ENCODE data around the gene ESR1.
"Not testable (repeated sequence)": the region's sequence is repeated elsewhere in the genome, so short reads cannot be mapped to it uniquely, and the experiment has no call there.

Gene ESR1

GRCh38 chr6:152057832-152058498, 250.5 kb downstream of the ESR1 start:
- DNase-seq = no peak

- DNase-seq = no peak
Observed at GRCh38 chr6:152059909-152060308, 252.4 kb downstream of the ESR1 start.

- DNase-seq = no peak
Observed at GRCh38 chr6:152062476-152062875, 255.0 kb downstream of the ESR1 start.

GRCh38 chr6:152063170-152063921, 255.9 kb downstream of the ESR1 start:
- no peak for DNase-seq

- no peak for DNase-seq
Observed at GRCh38 chr6:152068622-152069261, 261.3 kb downstream of the ESR1 start.

- DNase-seq = no peak
Observed at GRCh38 chr6:152070556-152070955, 263.1 kb downstream of the ESR1 start.

- no peak for DNase-seq
Observed at GRCh38 chr6:152071318-152071717, 263.8 kb downstream of the ESR1 start.

- DNase-seq = no peak
Observed at GRCh38 chr6:152071843-152072242, 264.4 kb downstream of the ESR1 start.

- not testable (repeated sequence) for DNase-seq
Observed at GRCh38 chr6:152076242-152076641, 268.8 kb downstream of the ESR1 start.

- no peak for DNase-seq
Observed at GRCh38 chr6:152078001-152078400, 270.5 kb downstream of the ESR1 start.

- DNase-seq = no peak
Observed at GRCh38 chr6:152078804-152079203, 271.3 kb downstream of the ESR1 start.

- no peak for DNase-seq
Observed at GRCh38 chr6:152085451-152085921, 278.0 kb downstream of the ESR1 start.

- no peak for DNase-seq
Observed at GRCh38 chr6:152086223-152086873, 278.9 kb downstream of the ESR1 start.

GRCh38 chr6:152087096-152087495, 279.6 kb downstream of the ESR1 start:
- DNase-seq = no peak

GRCh38 chr6:152087701-152088100, 280.2 kb downstream of the ESR1 start:
- DNase-seq = no peak

GRCh38 chr6:152089992-152090391, 282.5 kb downstream of the ESR1 start:
- no peak for DNase-seq

- DNase-seq = no peak
Observed at GRCh38 chr6:152091201-152091600, 283.7 kb downstream of the ESR1 start.

GRCh38 chr6:152091851-152092341, 284.4 kb downstream of the ESR1 start:
- DNase-seq = no peak

- no peak for DNase-seq
Observed at GRCh38 chr6:152093711-152094110, 286.2 kb downstream of the ESR1 start.

- DNase-seq = no peak
Observed at GRCh38 chr6:152094276-152094675, 286.8 kb downstream of the ESR1 start.

- DNase-seq = no peak
Observed at GRCh38 chr6:152094992-152095592, 287.6 kb downstream of the ESR1 start.

- DNase-seq = peak; percentile 71
Observed at GRCh38 chr6:152096863-152097496, 289.5 kb downstream of the ESR1 start.

Measured in NCI-H82 (cell line).